ENCODE results near the gene GAA. TPM values are rescaled to one million over a fixed set of nuclear protein-coding genes. Genes with fewer than 3 reads are reported as not detected.

GAA gene
- polyA plus RNA-seq, 1 of the 3 experiments (the other 2 are of a cell fraction), result 27.3 TPM

DNA sequence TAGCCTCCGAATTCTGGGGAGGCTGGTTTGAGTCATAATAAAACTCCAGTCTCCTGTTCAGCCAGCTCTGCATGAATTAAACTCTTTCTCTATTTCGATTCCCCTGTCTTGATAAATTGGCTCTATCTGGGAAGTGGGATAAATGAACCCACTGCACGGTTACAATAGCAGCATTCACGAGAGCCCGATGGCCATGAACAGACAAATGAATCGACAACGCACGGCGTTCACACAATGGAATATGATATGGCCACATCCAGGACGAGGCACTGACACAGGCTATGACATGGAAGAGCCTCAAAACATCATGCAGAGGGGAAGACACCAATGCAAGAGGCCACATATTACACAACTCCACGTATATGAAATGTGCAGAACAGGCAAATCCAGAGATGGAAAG, 62.8 kb downstream of the GAA start (continued):
- TF ChIP-seq, protein P1, sequence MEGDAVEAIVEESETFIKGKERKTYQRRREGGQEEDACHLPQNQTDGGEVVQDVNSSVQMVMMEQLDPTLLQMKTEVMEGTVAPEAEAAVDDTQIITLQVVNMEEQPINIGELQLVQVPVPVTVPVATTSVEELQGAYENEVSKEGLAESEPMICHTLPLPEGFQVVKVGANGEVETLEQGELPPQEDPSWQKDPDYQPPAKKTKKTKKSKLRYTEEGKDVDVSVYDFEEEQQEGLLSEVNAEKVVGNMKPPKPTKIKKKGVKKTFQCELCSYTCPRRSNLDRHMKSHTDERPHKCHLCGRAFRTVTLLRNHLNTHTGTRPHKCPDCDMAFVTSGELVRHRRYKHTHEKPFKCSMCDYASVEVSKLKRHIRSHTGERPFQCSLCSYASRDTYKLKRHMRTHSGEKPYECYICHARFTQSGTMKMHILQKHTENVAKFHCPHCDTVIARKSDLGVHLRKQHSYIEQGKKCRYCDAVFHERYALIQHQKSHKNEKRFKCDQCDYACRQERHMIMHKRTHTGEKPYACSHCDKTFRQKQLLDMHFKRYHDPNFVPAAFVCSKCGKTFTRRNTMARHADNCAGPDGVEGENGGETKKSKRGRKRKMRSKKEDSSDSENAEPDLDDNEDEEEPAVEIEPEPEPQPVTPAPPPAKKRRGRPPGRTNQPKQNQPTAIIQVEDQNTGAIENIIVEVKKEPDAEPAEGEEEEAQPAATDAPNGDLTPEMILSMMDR (IDR thresholded peaks at IDR 0.05), result no peak
- no peak for TF ChIP-seq TAF1 (IDR thresholded peaks at IDR 0.05; ENCODE audit: borderline replicate concordance, low read depth, low read length)
- TF ChIP-seq RFX5 (IDR thresholded peaks at IDR 0.05; ENCODE audit: low read length), result no peak
- TF ChIP-seq SMC3 (IDR thresholded peaks at IDR 0.05; ENCODE audit: low read depth, low read length), result no peak

DNA sequence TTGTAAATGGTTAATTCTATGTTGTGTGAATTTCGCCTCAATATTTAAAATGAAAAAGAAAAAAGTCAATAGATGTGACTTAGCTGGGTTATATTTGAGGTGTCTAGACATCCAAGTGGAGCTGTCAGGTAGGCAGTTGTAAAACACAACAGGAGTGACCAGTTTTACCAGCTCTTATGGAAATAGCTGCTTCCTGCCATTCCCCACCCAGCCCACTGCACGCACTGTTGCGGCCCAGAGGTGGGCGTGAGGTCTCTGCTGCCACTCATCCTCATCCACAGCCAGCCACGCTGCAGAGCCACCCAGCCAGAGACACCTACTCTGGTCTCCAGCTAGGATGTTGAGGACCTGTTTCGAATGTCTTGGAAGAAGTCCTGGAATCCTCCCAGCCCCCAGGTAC, 65.1 kb downstream of the GAA start:
- Histone ChIP-seq H3K9ac (no peak overlapping the region), H3F3A (replicated peaks; ENCODE audit: insufficient read depth) (no peaks in the 10 kb centered on the region), H3K4me3 (ENCODE audit: low read depth in 2 of 2, low read length in 1 of 2) (no peak overlapping the region), H3K9me3 (no peaks in the 10 kb centered on the region), H3K4me1 (ENCODE audit: control insufficient read depth in 1 of 2, insufficient read depth in 2 of 2, low read depth in 1 of 2, low read length in 1 of 2) (no peaks in the 10 kb centered on the region; a peak in 1 of 4 replicates), H3K4me2 (no peak overlapping the region), H4K20me1 (ENCODE audit: insufficient read depth) (no peaks in the 10 kb centered on the region), H3K36me3 (replicated peaks in 1 of 2; ENCODE audit: control insufficient read depth in 1 of 2, insufficient read depth in 2 of 2, low read length in 1 of 2) (no peaks in the 10 kb centered on the region), H2AFZ (ENCODE audit: low read depth) (no peak overlapping the region), H3K27me3 (ENCODE audit: insufficient read depth) (no peaks in the 10 kb centered on the region; the same call in 1 of the 2 replicates), H3K9me2 (no peaks in the 10 kb centered on the region), H3K79me2 (ENCODE audit: insufficient read depth) (no peaks in the 10 kb centered on the region), H3K27ac (ENCODE audit: low read depth in 2 of 2, low read length in 1 of 2) (no peak overlapping the region)
- ChIA-PET POLR2A (interaction anchor here (1.1 kb wide), 1 partner anchor 65 kb away, joined by 3 read pairs; the partner anchor contains the start of gene GAA), CTCF (interaction anchor here (1.0 to 1.3 kb wide), 3 partner anchors 29 to 83 kb away, joined by 3 to 4 read pairs (median 4); partner anchors contain the start of gene GAA)
- WGBS (ENCODE audit: low lambda C conversion rate), result 65% methylated on average over 3 of the region's 6 CpGs
- no peak for DNase-seq
- TF ChIP-seq, protein P2, sequence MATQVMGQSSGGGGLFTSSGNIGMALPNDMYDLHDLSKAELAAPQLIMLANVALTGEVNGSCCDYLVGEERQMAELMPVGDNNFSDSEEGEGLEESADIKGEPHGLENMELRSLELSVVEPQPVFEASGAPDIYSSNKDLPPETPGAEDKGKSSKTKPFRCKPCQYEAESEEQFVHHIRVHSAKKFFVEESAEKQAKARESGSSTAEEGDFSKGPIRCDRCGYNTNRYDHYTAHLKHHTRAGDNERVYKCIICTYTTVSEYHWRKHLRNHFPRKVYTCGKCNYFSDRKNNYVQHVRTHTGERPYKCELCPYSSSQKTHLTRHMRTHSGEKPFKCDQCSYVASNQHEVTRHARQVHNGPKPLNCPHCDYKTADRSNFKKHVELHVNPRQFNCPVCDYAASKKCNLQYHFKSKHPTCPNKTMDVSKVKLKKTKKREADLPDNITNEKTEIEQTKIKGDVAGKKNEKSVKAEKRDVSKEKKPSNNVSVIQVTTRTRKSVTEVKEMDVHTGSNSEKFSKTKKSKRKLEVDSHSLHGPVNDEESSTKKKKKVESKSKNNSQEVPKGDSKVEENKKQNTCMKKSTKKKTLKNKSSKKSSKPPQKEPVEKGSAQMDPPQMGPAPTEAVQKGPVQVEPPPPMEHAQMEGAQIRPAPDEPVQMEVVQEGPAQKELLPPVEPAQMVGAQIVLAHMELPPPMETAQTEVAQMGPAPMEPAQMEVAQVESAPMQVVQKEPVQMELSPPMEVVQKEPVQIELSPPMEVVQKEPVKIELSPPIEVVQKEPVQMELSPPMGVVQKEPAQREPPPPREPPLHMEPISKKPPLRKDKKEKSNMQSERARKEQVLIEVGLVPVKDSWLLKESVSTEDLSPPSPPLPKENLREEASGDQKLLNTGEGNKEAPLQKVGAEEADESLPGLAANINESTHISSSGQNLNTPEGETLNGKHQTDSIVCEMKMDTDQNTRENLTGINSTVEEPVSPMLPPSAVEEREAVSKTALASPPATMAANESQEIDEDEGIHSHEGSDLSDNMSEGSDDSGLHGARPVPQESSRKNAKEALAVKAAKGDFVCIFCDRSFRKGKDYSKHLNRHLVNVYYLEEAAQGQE (IDR thresholded peaks at IDR 0.05; ENCODE audit: low read depth, low read length), result no peak
- TF ChIP-seq YY1 (IDR thresholded peaks at IDR 0.05; ENCODE audit: low read depth), result no peak
- TF ChIP-seq TEAD4 (IDR thresholded peaks at IDR 0.05; ENCODE audit: borderline replicate concordance, insufficient read depth), result no peak
- TF ChIP-seq, protein P3, sequence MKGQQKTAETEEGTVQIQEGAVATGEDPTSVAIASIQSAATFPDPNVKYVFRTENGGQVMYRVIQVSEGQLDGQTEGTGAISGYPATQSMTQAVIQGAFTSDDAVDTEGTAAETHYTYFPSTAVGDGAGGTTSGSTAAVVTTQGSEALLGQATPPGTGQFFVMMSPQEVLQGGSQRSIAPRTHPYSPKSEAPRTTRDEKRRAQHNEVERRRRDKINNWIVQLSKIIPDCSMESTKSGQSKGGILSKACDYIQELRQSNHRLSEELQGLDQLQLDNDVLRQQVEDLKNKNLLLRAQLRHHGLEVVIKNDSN (IDR thresholded peaks at IDR 0.05; ENCODE audit: borderline replicate concordance, low read depth), result no peak
- TF ChIP-seq RAD21 (IDR thresholded peaks at IDR 0.05; ENCODE audit: low read length), result no peak
- no peak for TF ChIP-seq FOXJ3 (CRISPR knock-in tag; IDR thresholded peaks at IDR 0.05)
